A673 (cell line): ENCODE results near the gene GMDS.

Experiments used
- EZH2 ChIP-seq: fragments of 200-600 bp; sonication (generic); IDR thresholded peaks from 2 replicates; pipeline ENCODE4 v1.6.1; 2017; ENCODE audit warnings: borderline replicate concordance, low read depth, mild to moderate bottlenecking, mixed read lengths, antibody characterized with exemption, low read length; ENCODE audit not compliant: poor library complexity, severe bottlenecking
- TF ChIP-seq, protein P1 (sequence below): fragments of 300-800, 200-600 bp; sonication (generic); conservative IDR thresholded peaks from 2 replicates; pipeline ENCODE4 v1.5.1; 2017; ENCODE audit warnings: low read depth, mild to moderate bottlenecking, antibody characterized with exemption, low read length, moderate library complexity, mixed read lengths

GRCh38 chr6:1700278-1700967 is 545.0 kb downstream of the GMDS start:
- TF ChIP-seq, protein P1, sequence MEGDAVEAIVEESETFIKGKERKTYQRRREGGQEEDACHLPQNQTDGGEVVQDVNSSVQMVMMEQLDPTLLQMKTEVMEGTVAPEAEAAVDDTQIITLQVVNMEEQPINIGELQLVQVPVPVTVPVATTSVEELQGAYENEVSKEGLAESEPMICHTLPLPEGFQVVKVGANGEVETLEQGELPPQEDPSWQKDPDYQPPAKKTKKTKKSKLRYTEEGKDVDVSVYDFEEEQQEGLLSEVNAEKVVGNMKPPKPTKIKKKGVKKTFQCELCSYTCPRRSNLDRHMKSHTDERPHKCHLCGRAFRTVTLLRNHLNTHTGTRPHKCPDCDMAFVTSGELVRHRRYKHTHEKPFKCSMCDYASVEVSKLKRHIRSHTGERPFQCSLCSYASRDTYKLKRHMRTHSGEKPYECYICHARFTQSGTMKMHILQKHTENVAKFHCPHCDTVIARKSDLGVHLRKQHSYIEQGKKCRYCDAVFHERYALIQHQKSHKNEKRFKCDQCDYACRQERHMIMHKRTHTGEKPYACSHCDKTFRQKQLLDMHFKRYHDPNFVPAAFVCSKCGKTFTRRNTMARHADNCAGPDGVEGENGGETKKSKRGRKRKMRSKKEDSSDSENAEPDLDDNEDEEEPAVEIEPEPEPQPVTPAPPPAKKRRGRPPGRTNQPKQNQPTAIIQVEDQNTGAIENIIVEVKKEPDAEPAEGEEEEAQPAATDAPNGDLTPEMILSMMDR, result no peak
- no peak for TF ChIP-seq EZH2
